HCT116 (cell line): Measurements from ENCODE around the gene SCTR. TPM values are rescaled to one million over a fixed set of nuclear protein-coding genes. Genes with fewer than 3 reads are reported as not detected.

Source experiments
- ATAC-seq: fragments of 200-7000 bp; cut with Tn5 transposase; 2 replicates; pipeline ENCODE4 v1.9.1; 2020; ENCODE audit warnings: mild to moderate bottlenecking, moderate library complexity
- BruUV-seq: library from RNA; stranded (reverse); fragments of 400-500 nt; replicated peaks from 2 replicates; lab custom pipeline; 2021; lab: Mats Ljungman, UMichigan
- CTCF ChIA-PET: fragments of 300-600 bp; sonication (Branson Sonifier 250); formaldehyde crosslinking; loops from one replicate; lab custom pipeline; 2021; ENCODE audit warnings: antibody characterized with exemption; lab: Charles Lee
- POLR2A ChIA-PET: fragments of 300-600, 350-600 bp; sonication (Branson Sonifier 250); formaldehyde crosslinking; loops from one replicate; lab custom pipeline; 2021; ENCODE audit warnings: antibody characterized with exemption; lab: Charles Lee
- RAD21 ChIA-PET, 2 experiments: fragments of 300-600 bp; sonication (Branson Sonifier 250); formaldehyde crosslinking; loops; one replicate each; lab custom pipeline; 2023; ENCODE audit warnings: low total read pairs in 2 of 2; ENCODE audit not compliant: uncharacterized antibody in 2 of 2, unreplicated experiment in 2 of 2, low non-redundant PET in 1 of 2; lab: Charles Lee
- DNase-seq: peaks from one replicate; pipeline ENCODE4 v3.0.0-alpha.2; 2010; ENCODE audit warnings: low read depth, low spot score
- H2AFZ ChIP-seq: fragments of 200-600 bp; shearing (Covaris generic), sonication (generic); 2 replicates; pipeline ENCODE4 v1.6.1; 2017; ENCODE audit warnings: low read depth, mixed run types, mixed read lengths, antibody characterized with exemption, low read length; ENCODE audit not compliant: poor library complexity, severe bottlenecking
- H3K27ac ChIP-seq: 2 replicates; pipeline ENCODE4 v1.5.1; 2012; ENCODE audit warnings: low read depth, low read length
- H3K27me3 ChIP-seq: fragments of 200-600 bp; sonication (generic); 2 replicates; pipeline ENCODE4 v1.6.1; 2016; ENCODE audit warnings: mixed run types, low read length, mixed read lengths; ENCODE audit not compliant: insufficient read depth
- H3K36me3 ChIP-seq, 2 experiments: fragments of 200-500 bp in 1 of 2; fragments of 200-600 bp in 1 of 2; sonication (Bioruptor generic) in 1 of 2; sonication (generic) in 1 of 2; 2 replicates each; pipeline versions ENCODE4 v1.5.1 to v1.6.1; 2014 to 2016; ENCODE audit warnings: low read length in 2 of 2, inconsistent platforms in 1 of 2, mixed read lengths in 1 of 2, mixed run types in 1 of 2; ENCODE audit not compliant: insufficient read depth in 2 of 2, control insufficient read depth in 1 of 2
- H3K4me1 ChIP-seq, 2 experiments: fragments of 200-600 bp in 1 of 2; sonication (generic) in 1 of 2; 2 replicates each; pipeline versions ENCODE4 v1.5.1 to v1.6.1; 2012 to 2017; ENCODE audit warnings: low read length in 2 of 2, inconsistent platforms in 1 of 2, mild to moderate bottlenecking in 1 of 2, mixed read lengths in 1 of 2, mixed run types in 1 of 2, moderate library complexity in 1 of 2; ENCODE audit not compliant: insufficient read depth in 2 of 2, control insufficient read depth in 1 of 2
- H3K4me2 ChIP-seq: fragments of 200-600 bp; sonication (generic); 2 replicates; pipeline ENCODE4 v1.6.1; 2017; ENCODE audit warnings: mixed run types, low read length, mixed read lengths
- H3K4me3 ChIP-seq, 2 experiments: fragments of 200-600 bp in 1 of 2; sonication (generic) in 1 of 2; replicated peaks in 1 of 2; 2 replicates each; pipeline ENCODE4 v1.5.1; 2011 to 2016; ENCODE audit warnings: low read length in 2 of 2, control low read depth in 1 of 2, low read depth in 1 of 2, mild to moderate bottlenecking in 1 of 2, mixed read lengths in 1 of 2, mixed run types in 1 of 2
- H3K79me2 ChIP-seq: fragments of 200-600 bp; sonication (generic); 2 replicates; pipeline ENCODE4 v1.6.1; 2017; ENCODE audit warnings: mild to moderate bottlenecking, mixed run types, low read length, moderate library complexity, mixed read lengths; ENCODE audit not compliant: insufficient read depth
- H3K9ac ChIP-seq: fragments of 200-600 bp; sonication (generic); 2 replicates; pipeline ENCODE4 v1.6.1; 2016; ENCODE audit warnings: low read length, mixed read lengths
- H3K9me2 ChIP-seq: fragments of 200-600 bp; sonication (generic), shearing (Covaris generic); 2 replicates; pipeline ENCODE4 v1.6.1; 2017; ENCODE audit warnings: mixed run types, mild to moderate bottlenecking, moderate library complexity; ENCODE audit not compliant: insufficient read depth
- H3K9me3 ChIP-seq, 2 experiments: fragments of 200-500 bp in 1 of 2; fragments of 200-600 bp in 1 of 2; sonication (Bioruptor generic) in 1 of 2; sonication (generic) in 1 of 2; 2 replicates each; pipeline ENCODE4 v1.6.1; 2014 to 2017; ENCODE audit warnings: low read length in 2 of 2, mixed read lengths in 2 of 2, inconsistent platforms in 1 of 2, low read depth in 1 of 2, mild to moderate bottlenecking in 1 of 2, mixed run types in 1 of 2, moderate library complexity in 1 of 2; ENCODE audit not compliant: control insufficient read depth in 1 of 2, insufficient read depth in 1 of 2
- H4K20me1 ChIP-seq: fragments of 200-600 bp; sonication (generic), shearing (Covaris generic); 2 replicates; pipeline ENCODE4 v1.6.1; 2017; ENCODE audit warnings: mixed run types, mild to moderate bottlenecking, moderate library complexity; ENCODE audit not compliant: insufficient read depth
- CBX3 ChIP-seq: IDR thresholded peaks from 2 replicates; pipeline ENCODE4 v1.6.1; 2012; ENCODE audit warnings: low read depth
- EGR1 ChIP-seq: IDR thresholded peaks from 2 replicates; pipeline ENCODE4 v1.6.1; 2012; ENCODE audit warnings: low read depth
- EZH2phosphoT487 ChIP-seq: fragments of 200-600 bp; IDR thresholded peaks from 2 replicates; pipeline ENCODE4 v1.6.1; 2018; ENCODE audit warnings: antibody characterized with exemption, borderline replicate concordance
- JUND ChIP-seq: IDR thresholded peaks from 2 replicates; pipeline ENCODE4 v1.6.1; 2012
- POLR2A ChIP-seq: IDR thresholded peaks from 2 replicates; pipeline ENCODE4 v1.7.0; 2011; ENCODE audit warnings: borderline replicate concordance; ENCODE audit not compliant: insufficient read depth, insufficient read length; ENCODE audit errors: extremely low read depth
- POLR2AphosphoS5 ChIP-seq: IDR thresholded peaks from 2 replicates; pipeline ENCODE4 v1.6.1; 2011; ENCODE audit warnings: mild to moderate bottlenecking, low read depth, low read length, moderate library complexity
- RAD21 ChIP-seq: IDR thresholded peaks from 2 replicates; pipeline ENCODE4 v1.6.1; 2012; ENCODE audit warnings: low read depth, mild to moderate bottlenecking
- SIN3A ChIP-seq: IDR thresholded peaks from 2 replicates; pipeline ENCODE4 v1.6.1; 2012; ENCODE audit warnings: low read depth
- SP1 ChIP-seq: IDR thresholded peaks from 2 replicates; pipeline ENCODE4 v1.6.1; 2012; ENCODE audit warnings: low read depth
- SRF ChIP-seq: IDR thresholded peaks from 2 replicates; pipeline ENCODE4 v1.6.1; 2012; ENCODE audit warnings: low read depth
- YY1 ChIP-seq: IDR thresholded peaks from 2 replicates; pipeline ENCODE4 v1.6.1; 2011; ENCODE audit warnings: low read length, low read depth, moderate library complexity, mild to moderate bottlenecking; ENCODE audit not compliant: insufficient replicate concordance; ENCODE audit errors: extremely low read depth
- ZFX ChIP-seq: fragments of 450-650 bp; IDR thresholded peaks from 2 replicates; pipeline ENCODE4 v1.6.1; 2017
- ZNF274 ChIP-seq: fragments of 200-500 bp; sonication (Bioruptor generic); IDR thresholded peaks from 2 replicates; pipeline ENCODE4 v1.6.1; 2014; ENCODE audit warnings: mild to moderate bottlenecking, low read depth, low read length, inconsistent platforms
- intact Hi-C: fragments of 100-400 bp; cut with micrococcal nuclease; formaldehyde crosslinking; loops from 2 replicates; pipeline ENCODE4 v1.10.0; 2022
- total RNA-seq: library from RNA; stranded (reverse); gene quantifications from one replicate; pipeline ENCODE4 v1.2.1, GENCODE V29; 2021; ENCODE audit not compliant: unreplicated experiment
- TF ChIP-seq, protein P1 (sequence below): IDR thresholded peaks from 2 replicates; pipeline ENCODE4 v1.6.1; 2011; ENCODE audit warnings: mild to moderate bottlenecking, low read length, moderate library complexity; ENCODE audit not compliant: insufficient replicate concordance; ENCODE audit errors: extremely low read depth
- TF ChIP-seq, protein P2 (sequence below): IDR thresholded peaks from 2 replicates; pipeline ENCODE4 v1.6.1; 2012; ENCODE audit warnings: low read depth

The SCTR gene
- total RNA-seq, 1 experiment from 2014 or later, result not detected

DNA sequence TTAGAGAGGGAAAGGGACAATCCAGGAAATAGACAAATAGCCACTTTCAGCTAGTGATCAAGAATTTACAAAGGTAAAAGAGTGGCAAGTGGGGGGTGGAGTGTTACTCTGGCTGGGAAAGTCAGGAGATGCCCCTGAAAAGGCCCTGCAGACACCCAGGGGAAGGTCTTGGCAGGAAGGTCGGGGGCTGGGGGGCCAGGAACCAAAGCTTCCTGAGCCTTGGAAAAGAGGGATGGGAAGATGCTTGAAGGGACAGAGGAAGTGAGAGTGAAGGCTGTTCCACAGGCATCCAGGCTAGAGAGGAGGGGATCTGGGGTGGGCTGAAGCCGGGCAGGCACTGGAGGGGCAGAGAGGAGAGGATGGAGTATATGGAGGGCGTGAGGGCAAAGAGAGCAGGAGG, 96.5 kb downstream of the SCTR start:
- RAD21 ChIA-PET, result no interaction called here
- intact Hi-C loops, result no loop called here
- H3K4me2 ChIP-seq, result no peak overlapping the region
- DNase-seq, result no peak
- ATAC-seq, result no peak
- TF ChIP-seq EGR1 (no peak), EZH2phosphoT487 (no peak)
- CTCF ChIA-PET, result no interaction called here
- no peaks in the 10 kb centered on the region for H3K79me2 ChIP-seq
- no TSS peak for BruUV-seq
- POLR2A ChIA-PET, result no interaction called here
- H4K20me1 ChIP-seq, result no peaks in the 10 kb centered on the region
- no peak overlapping the region for H3K9ac ChIP-seq
- H2AFZ ChIP-seq, result no peak overlapping the region
- H3K4me3 ChIP-seq, result no peak overlapping the region
- H3K4me1 ChIP-seq, result peaks cover 17 to 33% of the 10 kb centered on the region in 2 experiments; a peak in 3 of 4 replicates
- no peaks in the 10 kb centered on the region for H3K27me3 ChIP-seq
- no peaks in the 10 kb centered on the region for H3K9me3 ChIP-seq
- no peaks in the 10 kb centered on the region for H3K36me3 ChIP-seq
- no peaks in the 10 kb centered on the region for H3K9me2 ChIP-seq
- H3K27ac ChIP-seq, result no peak overlapping the region

DNA sequence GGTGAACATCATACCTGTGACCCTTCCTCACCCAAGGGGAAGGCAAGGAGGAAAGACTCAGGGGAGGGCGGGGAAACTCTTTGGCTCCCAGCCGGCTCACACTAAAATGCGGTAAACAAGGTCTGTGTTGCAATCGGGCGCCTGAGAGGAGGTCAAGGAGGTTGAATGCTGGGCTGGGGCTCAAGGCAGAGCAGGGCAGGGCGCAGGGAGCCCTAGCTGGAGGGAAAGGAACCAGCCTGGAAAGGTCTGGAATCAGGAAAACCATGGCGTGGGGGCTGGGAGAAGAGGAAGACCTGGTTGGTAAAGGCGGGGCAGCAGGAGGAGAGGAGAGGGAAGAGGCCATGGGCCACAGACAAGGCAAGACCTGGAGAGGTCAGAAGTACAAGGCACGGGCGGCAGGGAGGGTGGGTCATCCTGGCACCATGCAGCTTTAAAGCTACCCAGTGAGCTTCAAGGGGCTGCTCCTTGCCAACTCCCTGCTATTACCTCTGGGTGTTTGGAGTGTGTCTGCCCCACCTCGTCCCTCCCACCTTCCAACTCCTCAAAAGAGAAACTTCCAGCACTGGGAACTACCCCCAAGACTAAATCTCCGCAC, 97.4 kb downstream of the SCTR start:
- Histone ChIP-seq H4K20me1 (no peaks in the 10 kb centered on the region), H3K27me3 (no peaks in the 10 kb centered on the region), H3K4me1 (peaks cover 10 to 26% of the 10 kb centered on the region in 2 experiments; a peak in 3 of 4 replicates), H3K79me2 (no peaks in the 10 kb centered on the region), H3K36me3 (no peaks in the 10 kb centered on the region), H3K27ac (no peak overlapping the region), H3K9me2 (no peaks in the 10 kb centered on the region), H3K4me2 (no peak overlapping the region), H3K9ac (no peak overlapping the region), H2AFZ (no peak overlapping the region), H3K4me3 (no peak overlapping the region), H3K9me3 (no peaks in the 10 kb centered on the region)
- no peak for ATAC-seq
- no peak for TF ChIP-seq ZNF274
- no peak for TF ChIP-seq RAD21
- TF ChIP-seq EZH2phosphoT487, result no peak
- TF ChIP-seq, protein P1, sequence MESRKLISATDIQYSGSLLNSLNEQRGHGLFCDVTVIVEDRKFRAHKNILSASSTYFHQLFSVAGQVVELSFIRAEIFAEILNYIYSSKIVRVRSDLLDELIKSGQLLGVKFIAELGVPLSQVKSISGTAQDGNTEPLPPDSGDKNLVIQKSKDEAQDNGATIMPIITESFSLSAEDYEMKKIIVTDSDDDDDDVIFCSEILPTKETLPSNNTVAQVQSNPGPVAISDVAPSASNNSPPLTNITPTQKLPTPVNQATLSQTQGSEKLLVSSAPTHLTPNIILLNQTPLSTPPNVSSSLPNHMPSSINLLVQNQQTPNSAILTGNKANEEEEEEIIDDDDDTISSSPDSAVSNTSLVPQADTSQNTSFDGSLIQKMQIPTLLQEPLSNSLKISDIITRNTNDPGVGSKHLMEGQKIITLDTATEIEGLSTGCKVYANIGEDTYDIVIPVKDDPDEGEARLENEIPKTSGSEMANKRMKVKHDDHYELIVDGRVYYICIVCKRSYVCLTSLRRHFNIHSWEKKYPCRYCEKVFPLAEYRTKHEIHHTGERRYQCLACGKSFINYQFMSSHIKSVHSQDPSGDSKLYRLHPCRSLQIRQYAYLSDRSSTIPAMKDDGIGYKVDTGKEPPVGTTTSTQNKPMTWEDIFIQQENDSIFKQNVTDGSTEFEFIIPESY, result no peak
- no peak for TF ChIP-seq SIN3A
- no peak for TF ChIP-seq JUND
- TF ChIP-seq, protein P2, sequence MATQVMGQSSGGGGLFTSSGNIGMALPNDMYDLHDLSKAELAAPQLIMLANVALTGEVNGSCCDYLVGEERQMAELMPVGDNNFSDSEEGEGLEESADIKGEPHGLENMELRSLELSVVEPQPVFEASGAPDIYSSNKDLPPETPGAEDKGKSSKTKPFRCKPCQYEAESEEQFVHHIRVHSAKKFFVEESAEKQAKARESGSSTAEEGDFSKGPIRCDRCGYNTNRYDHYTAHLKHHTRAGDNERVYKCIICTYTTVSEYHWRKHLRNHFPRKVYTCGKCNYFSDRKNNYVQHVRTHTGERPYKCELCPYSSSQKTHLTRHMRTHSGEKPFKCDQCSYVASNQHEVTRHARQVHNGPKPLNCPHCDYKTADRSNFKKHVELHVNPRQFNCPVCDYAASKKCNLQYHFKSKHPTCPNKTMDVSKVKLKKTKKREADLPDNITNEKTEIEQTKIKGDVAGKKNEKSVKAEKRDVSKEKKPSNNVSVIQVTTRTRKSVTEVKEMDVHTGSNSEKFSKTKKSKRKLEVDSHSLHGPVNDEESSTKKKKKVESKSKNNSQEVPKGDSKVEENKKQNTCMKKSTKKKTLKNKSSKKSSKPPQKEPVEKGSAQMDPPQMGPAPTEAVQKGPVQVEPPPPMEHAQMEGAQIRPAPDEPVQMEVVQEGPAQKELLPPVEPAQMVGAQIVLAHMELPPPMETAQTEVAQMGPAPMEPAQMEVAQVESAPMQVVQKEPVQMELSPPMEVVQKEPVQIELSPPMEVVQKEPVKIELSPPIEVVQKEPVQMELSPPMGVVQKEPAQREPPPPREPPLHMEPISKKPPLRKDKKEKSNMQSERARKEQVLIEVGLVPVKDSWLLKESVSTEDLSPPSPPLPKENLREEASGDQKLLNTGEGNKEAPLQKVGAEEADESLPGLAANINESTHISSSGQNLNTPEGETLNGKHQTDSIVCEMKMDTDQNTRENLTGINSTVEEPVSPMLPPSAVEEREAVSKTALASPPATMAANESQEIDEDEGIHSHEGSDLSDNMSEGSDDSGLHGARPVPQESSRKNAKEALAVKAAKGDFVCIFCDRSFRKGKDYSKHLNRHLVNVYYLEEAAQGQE, result no peak
- TF ChIP-seq YY1, result no peak
- no peak for TF ChIP-seq ZFX
- no peak for TF ChIP-seq SRF
- no peak for TF ChIP-seq EGR1
- no peak for TF ChIP-seq POLR2AphosphoS5
- TF ChIP-seq SP1, result no peak
- TF ChIP-seq POLR2A, result no peak
- TF ChIP-seq CBX3, result no peak
- ChIA-PET CTCF (no interaction called here), RAD21 (no interaction called here), POLR2A (no interaction called here)
- DNase-seq, result no peak
- intact Hi-C loops, result no loop called here
- BruUV-seq, result no TSS peak
